Trophoblast cell (in vitro differentiated cells and primary cell): Measurements from ENCODE around the gene UNC45A.
"Not testable (repeated sequence)": the region's sequence is repeated elsewhere in the genome, so short reads cannot be mapped to it uniquely, and the experiment has no call there.

Experiments used
- DNase-seq, 2 donors: peaks; one replicate each; pipeline ENCODE4 v3.0.0-alpha.2; 2016
- H2AFZ ChIP-seq: 2 replicates; pipeline ENCODE4 v1.6.1; 2013; ENCODE audit warnings: low read length, moderate library complexity, mild to moderate bottlenecking; ENCODE audit not compliant: insufficient read depth, poor library complexity
- H2AK5ac ChIP-seq: 2 replicates; pipeline ENCODE4 v1.6.1; 2013; ENCODE audit warnings: mild to moderate bottlenecking, low read length
- H2BK120ac ChIP-seq: 2 replicates; pipeline ENCODE4 v1.6.1; 2013; ENCODE audit warnings: low read length, mild to moderate bottlenecking, moderate library complexity; ENCODE audit not compliant: insufficient read depth, poor library complexity
- H2BK12ac ChIP-seq: 2 replicates; pipeline ENCODE4 v1.6.1; 2013; ENCODE audit warnings: mild to moderate bottlenecking, low read length, moderate library complexity
- H2BK5ac ChIP-seq: 2 replicates; pipeline ENCODE4 v1.6.1; 2013; ENCODE audit warnings: low read length, low read depth, moderate library complexity, mild to moderate bottlenecking; ENCODE audit not compliant: poor library complexity
- H3K14ac ChIP-seq: 2 replicates; pipeline ENCODE4 v1.6.1; 2013; ENCODE audit warnings: mild to moderate bottlenecking, low read length
- H3K18ac ChIP-seq: 2 replicates; pipeline ENCODE4 v1.6.1; 2013; ENCODE audit warnings: mild to moderate bottlenecking, low read length
- H3K23ac ChIP-seq: 2 replicates; pipeline ENCODE4 v1.6.1; 2013; ENCODE audit warnings: low read length
- H3K27ac ChIP-seq: 2 replicates; pipeline ENCODE4 v1.5.1; 2013; ENCODE audit warnings: low read depth, mild to moderate bottlenecking, inconsistent platforms, low read length, moderate library complexity
- H3K27me3 ChIP-seq: 2 replicates; pipeline ENCODE4 v1.6.1; 2013; ENCODE audit warnings: inconsistent platforms, mild to moderate bottlenecking, low read length, moderate library complexity; ENCODE audit not compliant: insufficient read depth
- H3K36me3 ChIP-seq, 2 experiments: 1 replicate in 1 of 2; 2 replicates in 1 of 2; pipeline ENCODE4 v1.6.1; 2013; ENCODE audit warnings: low read length in 2 of 2, mild to moderate bottlenecking in 2 of 2, moderate library complexity in 1 of 2; ENCODE audit not compliant: insufficient read depth in 2 of 2, control insufficient read depth in 1 of 2
- H3K4ac ChIP-seq: 2 replicates; pipeline ENCODE4 v1.6.1; 2013; ENCODE audit warnings: low read depth, mild to moderate bottlenecking, low read length, moderate library complexity
- H3K4me1 ChIP-seq, 2 experiments: 1 replicate in 1 of 2; 2 replicates in 1 of 2; pipeline ENCODE4 v1.6.1; 2013; ENCODE audit warnings: low read length in 2 of 2, mild to moderate bottlenecking in 2 of 2, moderate library complexity in 1 of 2; ENCODE audit not compliant: insufficient read depth in 2 of 2, control insufficient read depth in 1 of 2
- H3K4me2 ChIP-seq: 2 replicates; pipeline ENCODE4 v1.6.1; 2013; ENCODE audit warnings: inconsistent platforms, mild to moderate bottlenecking, low read length, moderate library complexity
- H3K4me3 ChIP-seq: 2 replicates; pipeline ENCODE4 v1.5.1; 2013; ENCODE audit warnings: mild to moderate bottlenecking, low read depth, low read length, inconsistent platforms
- H3K79me1 ChIP-seq: one replicate; pipeline ENCODE4 v1.6.1; 2013; ENCODE audit warnings: low read length
- H3K79me2 ChIP-seq: 2 replicates; pipeline ENCODE4 v1.6.1; 2013; ENCODE audit warnings: low read length, mild to moderate bottlenecking; ENCODE audit not compliant: control insufficient read depth, insufficient read depth, poor library complexity
- H3K9ac ChIP-seq: 2 replicates; pipeline ENCODE4 v1.6.1; 2013; ENCODE audit warnings: mild to moderate bottlenecking, low read length
- H3K9me3 ChIP-seq: 2 replicates; pipeline ENCODE4 v1.6.1; 2013; ENCODE audit warnings: low read depth, mild to moderate bottlenecking, control low read depth, inconsistent platforms, low read length; ENCODE audit not compliant: insufficient read depth
- H4K12ac ChIP-seq: 2 replicates; pipeline ENCODE4 v1.6.1; 2013; ENCODE audit warnings: low read depth, mild to moderate bottlenecking, low read length, moderate library complexity
- H4K8ac ChIP-seq: 2 replicates; pipeline ENCODE4 v1.6.1; 2013; ENCODE audit warnings: low read depth, mild to moderate bottlenecking, low read length, moderate library complexity
- H4K91ac ChIP-seq: one replicate; pipeline ENCODE4 v1.6.1; 2013; ENCODE audit warnings: low read depth, mild to moderate bottlenecking, low read length, moderate library complexity
- WGBS: extraction: QIAGEN DNeasy Blood & Tissue Kit; methylation state at CpG from one replicate; pipeline ENCODE4 v1.1.7; 2013; ENCODE audit warnings: missing lambda C conversion rate; ENCODE audit not compliant: insufficient read length, insufficient coverage; ENCODE audit errors: extremely low coverage; 5-methylcytosine and 5-hydroxymethylcytosine counted together

The UNC45A gene

DNA sequence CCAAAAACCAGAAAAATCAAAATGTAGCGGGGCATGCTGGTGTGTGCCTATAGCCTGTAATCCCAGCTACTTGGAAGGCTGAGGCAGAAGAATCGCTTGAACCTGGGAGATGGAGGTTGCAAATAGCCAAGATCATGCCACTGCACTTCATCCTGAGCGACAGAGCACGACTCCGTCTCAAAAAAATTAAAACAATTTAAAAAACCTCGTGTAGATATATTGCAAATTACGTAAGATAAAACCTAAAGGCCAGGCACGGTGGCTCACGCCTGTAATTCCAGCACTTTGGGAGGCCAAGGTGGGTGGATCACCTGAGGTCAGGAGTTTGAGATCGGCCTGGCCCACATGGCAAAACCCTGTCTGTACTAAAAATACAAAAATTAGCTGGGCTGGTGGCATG lies 8.3 kb upstream of the UNC45A start:
- H4K12ac ChIP-seq, H3K27me3 ChIP-seq, H4K8ac ChIP-seq, H3K9ac ChIP-seq, H2AK5ac ChIP-seq, H3K9me3 ChIP-seq, H2BK5ac ChIP-seq, H3K4me3 ChIP-seq, H2BK12ac ChIP-seq, H2AFZ ChIP-seq, H3K36me3 ChIP-seq, H3K4me1 ChIP-seq, H3K27ac ChIP-seq, H3K18ac ChIP-seq, H3K4me2 ChIP-seq, H3K4ac ChIP-seq, H3K14ac ChIP-seq, H2BK120ac ChIP-seq, H4K91ac ChIP-seq, H3K79me1 ChIP-seq, H3K79me2 ChIP-seq, H3K23ac ChIP-seq: not testable (repeated sequence)
- peak; percentile 63 to 85 for DNase-seq
- no CpG with 5 or more reads among the region's 10 CpGs for WGBS

GRCh38 chr15:90928106-90928505 lies 7.0 kb upstream of the UNC45A start:
- H2BK5ac ChIP-seq, H3K4me1 ChIP-seq, H2AFZ ChIP-seq, H2BK120ac ChIP-seq, H3K23ac ChIP-seq, DNase-seq, H4K91ac ChIP-seq, H3K4me2 ChIP-seq, H3K9me3 ChIP-seq, H3K14ac ChIP-seq, H2BK12ac ChIP-seq, H2AK5ac ChIP-seq, H3K27ac ChIP-seq, H3K18ac ChIP-seq, H3K36me3 ChIP-seq, H3K9ac ChIP-seq, H3K79me1 ChIP-seq, H3K4me3 ChIP-seq, H3K27me3 ChIP-seq, H4K8ac ChIP-seq, H3K4ac ChIP-seq, H3K79me2 ChIP-seq, H4K12ac ChIP-seq: not testable (repeated sequence)
- no CpG with 5 or more reads among the region's 7 CpGs for WGBS

DNA sequence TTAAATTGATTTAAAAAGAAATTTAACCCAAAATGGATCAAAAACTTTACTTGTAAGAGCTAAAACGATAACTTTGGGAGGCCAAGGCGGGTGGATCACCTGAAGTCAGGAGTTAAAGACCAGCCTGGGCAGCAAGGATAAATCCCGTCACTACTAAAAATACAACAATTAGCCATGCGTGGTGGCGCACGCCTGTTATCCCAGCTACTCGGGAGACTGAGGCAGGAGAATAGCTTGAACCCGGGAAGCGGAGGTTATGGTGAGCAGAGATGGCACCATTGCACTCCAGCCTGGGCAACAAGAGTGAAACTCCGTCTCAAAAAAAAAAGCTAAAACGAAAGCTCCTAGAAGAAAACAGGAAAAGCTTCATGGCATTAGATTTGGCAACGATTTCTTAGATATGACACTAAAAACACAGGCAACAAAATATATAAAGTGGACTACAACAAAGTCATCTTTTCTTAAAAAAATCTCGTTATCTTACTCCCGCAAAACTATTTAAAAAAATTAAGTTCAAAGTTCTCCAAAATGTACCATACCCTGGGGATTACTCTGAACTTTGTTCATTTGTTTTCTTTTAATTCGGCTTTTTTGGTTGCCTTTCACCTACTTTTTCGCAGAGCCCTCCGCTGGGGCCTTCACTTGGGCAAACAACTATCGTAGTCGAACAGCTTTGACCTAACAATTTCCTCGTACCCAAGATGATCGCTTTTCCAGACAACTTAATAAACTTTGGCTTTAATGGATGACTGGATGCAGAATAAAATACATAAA lies 5.7 kb upstream of the UNC45A start:
- H2BK120ac ChIP-seq, result no peak overlapping the region
- no peak overlapping the region for H3K4ac ChIP-seq
- no peak overlapping the region for H4K12ac ChIP-seq
- WGBS, result 100% methylated on average over 2 of the region's 21 CpGs
- H2BK12ac ChIP-seq, result no peak overlapping the region
- no peak overlapping the region for H2BK5ac ChIP-seq
- peaks cover 0 to 1% of the 10 kb centered on the region in 2 experiments for H3K4me1 ChIP-seq
- no peak overlapping the region for H3K27ac ChIP-seq
- H3K36me3 ChIP-seq, result no peaks in the 10 kb centered on the region
- H3K18ac ChIP-seq, result no peak overlapping the region
- H3K9me3 ChIP-seq, result no peaks in the 10 kb centered on the region
- H3K79me2 ChIP-seq, result peaks cover 4% of the 10 kb centered on the region
- H3K14ac ChIP-seq, result no peak overlapping the region
- H3K79me1 ChIP-seq, result peaks cover 3% of the 10 kb centered on the region
- no peak overlapping the region for H3K9ac ChIP-seq
- no peak overlapping the region for H3K4me3 ChIP-seq
- H2AFZ ChIP-seq, result no peak overlapping the region
- no peak for DNase-seq
- H2AK5ac ChIP-seq, result no peak overlapping the region
- H3K4me2 ChIP-seq, result no peak overlapping the region
- no peak overlapping the region for H4K91ac ChIP-seq
- no peaks in the 10 kb centered on the region for H3K27me3 ChIP-seq
- no peak overlapping the region for H4K8ac ChIP-seq
- no peak overlapping the region for H3K23ac ChIP-seq

DNA sequence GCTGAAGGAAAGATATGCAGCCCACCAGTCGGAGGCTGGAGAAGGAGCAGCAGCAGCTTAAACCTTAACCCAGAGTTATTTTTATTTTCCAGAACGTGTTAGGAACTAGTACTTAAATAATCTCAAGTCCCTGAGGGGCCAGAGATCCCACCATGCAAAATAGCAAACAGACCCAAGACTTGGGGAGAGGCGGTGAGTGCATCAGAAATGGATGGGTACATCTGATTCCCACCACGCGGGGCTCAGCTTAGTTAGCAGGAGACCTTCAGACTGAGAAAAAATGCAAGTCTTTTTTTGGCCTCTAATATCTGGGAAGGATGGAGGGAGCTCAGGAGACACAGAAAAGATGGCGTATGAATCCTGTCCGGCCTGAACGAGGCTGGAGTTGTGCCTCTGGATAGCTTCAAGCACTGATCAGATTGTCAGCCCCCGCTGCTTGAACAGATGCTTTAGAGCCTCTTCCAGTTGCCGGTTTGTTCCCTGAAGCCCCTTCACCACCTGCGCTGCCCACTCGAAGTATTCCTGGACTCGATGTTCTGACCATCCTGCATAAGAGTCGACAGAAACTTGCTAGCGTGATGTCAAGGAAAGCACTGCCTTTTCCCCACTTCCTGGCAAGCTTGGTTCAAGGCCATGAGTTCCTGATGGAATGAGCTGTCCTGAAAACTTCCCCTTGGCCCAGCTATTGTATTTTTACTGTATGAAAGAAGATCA lies 4.1 kb upstream of the UNC45A start:
- no peak for DNase-seq
- Histone ChIP-seq H3K4me3 (no peak overlapping the region), H3K4me2 (no peak overlapping the region), H3K23ac (no peak overlapping the region), H3K9ac (no peak overlapping the region), H3K27ac (no peak overlapping the region), H4K91ac (no peak overlapping the region), H2BK5ac (no peak overlapping the region), H3K79me2 (peaks cover 10% of the 10 kb centered on the region), H2AFZ (no peak overlapping the region), H3K4me1 (peaks cover 5 to 10% of the 10 kb centered on the region in 2 experiments), H3K18ac (no peak overlapping the region), H2BK120ac (no peak overlapping the region), H3K79me1 (peaks cover 9% of the 10 kb centered on the region), H2AK5ac (no peak overlapping the region), H2BK12ac (no peak overlapping the region), H3K14ac (no peak overlapping the region), H4K12ac (no peak overlapping the region), H4K8ac (no peak overlapping the region), H3K4ac (no peak overlapping the region), H3K27me3 (no peaks in the 10 kb centered on the region), H3K36me3 (no peaks in the 10 kb centered on the region), H3K9me3 (no peaks in the 10 kb centered on the region)
- no CpG with 5 or more reads among the region's 15 CpGs for WGBS
